Stimulated activated CD8-positive, alpha-beta memory T cell treated with anti-CD3 and anti-CD28 coated beads, Interleukin-15, amount 100 ng/mL, for 1 hour (primary cell): ENCODE data around the gene ADRA2A.

Source experiments
- DNase-seq: peaks from one replicate; pipeline ENCODE4 v3.0.0-alpha.2; 2020; ENCODE audit warnings: low read depth

The ADRA2A gene

DNA sequence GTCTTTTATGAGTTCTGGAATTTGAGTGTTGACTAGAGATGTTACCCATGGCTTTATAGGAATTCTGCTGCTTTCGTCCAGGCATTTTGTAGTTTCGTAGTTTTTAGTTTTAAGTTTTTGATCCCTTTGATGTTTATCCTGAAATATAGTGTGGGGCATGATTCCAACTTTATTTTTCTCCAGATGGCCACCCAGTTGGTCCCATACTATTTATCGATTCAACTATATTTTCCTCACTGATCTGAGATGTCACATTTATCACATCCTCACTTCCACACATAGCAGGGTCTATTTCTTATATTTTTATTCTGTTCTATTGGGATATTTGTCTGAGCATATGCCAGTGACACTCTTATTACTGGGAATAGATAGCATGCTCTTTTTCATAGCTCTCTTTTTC is 33.9 kb downstream of the ADRA2A start:
- DNase-seq: no peak

DNA sequence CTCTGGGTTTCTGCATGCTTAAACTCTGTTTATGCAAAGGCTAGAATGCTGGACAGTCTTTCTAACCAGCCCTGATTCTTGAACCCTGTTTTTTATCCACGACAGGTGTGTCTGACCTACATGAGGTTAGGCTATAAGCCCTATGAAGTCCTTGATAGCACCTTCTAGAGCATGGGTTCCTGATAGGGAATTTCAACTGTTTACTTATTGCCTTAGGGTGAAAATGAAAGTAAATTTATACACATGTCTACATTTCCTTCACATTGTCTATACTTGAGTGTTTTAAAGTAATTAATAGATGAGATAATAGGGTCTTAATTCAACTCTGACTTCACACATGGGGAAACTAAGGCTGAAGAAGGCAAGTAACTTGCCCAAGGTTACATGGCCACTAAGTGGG is 35.5 kb downstream of the ADRA2A start:
- DNase-seq: no peak

DNA sequence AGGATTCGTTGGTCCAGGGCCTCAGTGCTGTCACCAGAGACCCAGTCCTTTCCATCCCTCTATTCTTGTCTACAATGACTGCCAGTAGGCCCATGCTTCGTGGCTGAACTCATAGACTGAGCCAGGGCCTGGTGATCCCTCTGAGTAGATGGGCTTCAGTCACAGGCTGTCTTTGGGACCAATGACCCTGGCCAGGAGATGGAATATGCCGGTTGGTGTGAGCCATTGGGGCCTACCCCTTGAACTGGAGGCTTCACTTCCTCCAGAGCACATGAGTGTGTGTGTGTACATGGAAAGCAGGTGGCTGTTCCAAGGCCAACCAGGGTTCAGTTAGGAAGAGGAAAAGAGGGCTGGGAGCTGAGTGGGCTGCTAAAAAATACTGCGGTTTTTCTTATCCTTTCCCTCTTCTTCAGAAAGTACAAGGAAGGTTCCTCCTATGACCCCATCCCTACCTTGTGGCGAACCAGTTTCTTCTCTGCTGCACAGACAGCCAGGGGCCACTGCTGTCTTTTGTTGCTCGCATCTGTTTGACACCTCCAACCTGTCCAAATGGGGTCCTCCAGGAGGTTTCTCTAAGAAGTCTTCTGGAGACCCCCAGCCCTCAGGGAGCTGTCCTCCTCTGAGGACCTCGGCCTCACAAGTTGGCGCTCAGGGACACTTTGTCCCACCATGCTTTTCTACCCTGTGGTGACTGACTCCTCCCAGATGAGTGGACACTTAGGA is 36.6 kb downstream of the ADRA2A start:
- no peak for DNase-seq

DNA sequence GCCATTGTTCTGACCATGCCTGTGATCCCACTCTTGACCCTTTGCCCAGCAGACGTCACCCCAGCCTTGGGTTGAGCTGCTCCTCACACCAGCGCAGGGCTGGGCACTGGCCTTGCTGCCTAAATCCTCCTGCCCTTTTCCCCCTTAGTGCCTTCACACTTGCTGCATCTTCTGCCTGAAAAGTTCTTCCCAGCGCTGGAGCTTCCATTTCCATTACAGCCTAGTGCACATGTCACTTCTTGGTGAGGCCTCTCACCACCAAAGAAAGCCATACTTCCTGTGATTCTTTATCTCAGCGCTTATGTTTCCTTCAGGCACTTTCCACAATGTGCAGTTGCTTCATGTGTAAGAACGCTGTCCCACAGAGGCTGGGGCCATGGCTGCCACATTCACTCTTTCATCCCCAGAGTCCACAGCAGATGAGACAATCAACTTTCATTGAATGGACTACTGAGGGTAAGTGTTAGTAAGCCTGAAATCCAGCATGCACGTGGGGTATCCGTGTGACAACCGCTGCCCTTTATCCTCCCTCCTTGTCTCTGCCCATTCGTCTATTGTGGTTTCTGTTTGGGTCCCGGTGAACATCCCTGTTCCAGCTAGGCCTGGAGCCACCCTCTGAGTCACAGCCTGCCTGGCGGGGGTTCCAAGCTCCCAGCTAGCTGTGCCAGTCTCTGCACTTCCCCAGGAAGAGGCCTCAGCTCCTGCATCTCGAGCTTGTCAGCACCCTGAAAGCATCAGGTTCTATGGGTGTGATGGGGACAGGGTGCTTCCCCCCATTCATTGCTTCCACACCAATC is 37.3 kb downstream of the ADRA2A start:
- DNase-seq: no peak

DNA sequence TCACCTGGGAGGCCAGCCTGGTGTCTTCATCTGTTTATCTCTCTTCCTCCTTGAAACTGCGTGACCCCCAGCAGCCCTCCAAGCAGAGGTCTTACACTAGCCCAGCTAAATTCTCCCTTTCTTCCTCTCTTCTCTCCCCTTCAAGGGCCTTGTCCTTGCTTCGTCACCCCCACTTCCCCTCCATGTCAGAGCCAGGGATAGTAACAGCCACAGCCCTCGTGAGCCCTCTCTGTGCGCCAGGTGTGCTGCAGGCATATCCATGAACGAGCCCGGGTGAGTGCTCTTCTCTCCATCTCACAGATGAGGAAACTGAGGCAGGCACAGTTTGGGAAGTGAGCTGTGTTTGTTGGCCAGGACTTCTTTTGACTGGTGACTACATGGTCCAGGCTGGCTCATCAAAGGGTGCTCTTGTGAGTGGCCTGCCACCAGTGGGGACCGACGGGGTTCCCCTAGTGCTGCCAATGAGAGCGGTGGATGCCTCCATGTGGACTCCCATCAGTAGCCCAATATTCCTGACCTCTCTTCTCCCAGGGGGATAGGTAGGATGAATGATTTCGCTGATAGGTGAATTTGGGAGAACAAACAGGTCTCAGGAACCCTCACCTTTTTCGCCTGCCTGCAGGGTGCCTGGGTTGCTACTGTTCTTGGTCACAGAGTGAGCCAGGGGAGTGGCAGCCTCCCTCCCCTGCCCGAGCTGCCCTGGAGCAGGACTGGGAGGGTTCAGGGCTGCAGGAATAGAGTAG is 38.1 kb downstream of the ADRA2A start:
- no peak for DNase-seq

DNA sequence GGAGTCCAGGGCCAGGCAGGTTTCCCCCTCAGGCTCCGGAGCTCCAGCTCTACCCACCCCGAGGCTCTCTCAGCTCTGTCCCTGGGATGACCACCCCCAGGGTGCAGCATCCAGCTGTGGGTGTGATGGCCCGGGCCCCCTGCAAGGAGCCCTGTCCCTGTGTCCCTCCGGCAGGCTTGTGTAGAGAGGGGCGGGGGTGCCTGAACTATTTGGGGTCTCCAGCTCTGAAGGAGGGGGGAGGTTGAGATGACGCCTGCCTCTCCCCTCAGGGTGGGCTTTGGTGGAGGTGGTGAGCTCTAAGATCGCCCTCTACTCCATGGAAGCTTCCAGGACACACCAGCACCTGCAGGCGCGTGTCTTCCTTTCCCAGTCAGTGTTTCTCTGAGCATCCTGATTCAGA is 39.4 kb downstream of the ADRA2A start:
- DNase-seq: no peak

DNA sequence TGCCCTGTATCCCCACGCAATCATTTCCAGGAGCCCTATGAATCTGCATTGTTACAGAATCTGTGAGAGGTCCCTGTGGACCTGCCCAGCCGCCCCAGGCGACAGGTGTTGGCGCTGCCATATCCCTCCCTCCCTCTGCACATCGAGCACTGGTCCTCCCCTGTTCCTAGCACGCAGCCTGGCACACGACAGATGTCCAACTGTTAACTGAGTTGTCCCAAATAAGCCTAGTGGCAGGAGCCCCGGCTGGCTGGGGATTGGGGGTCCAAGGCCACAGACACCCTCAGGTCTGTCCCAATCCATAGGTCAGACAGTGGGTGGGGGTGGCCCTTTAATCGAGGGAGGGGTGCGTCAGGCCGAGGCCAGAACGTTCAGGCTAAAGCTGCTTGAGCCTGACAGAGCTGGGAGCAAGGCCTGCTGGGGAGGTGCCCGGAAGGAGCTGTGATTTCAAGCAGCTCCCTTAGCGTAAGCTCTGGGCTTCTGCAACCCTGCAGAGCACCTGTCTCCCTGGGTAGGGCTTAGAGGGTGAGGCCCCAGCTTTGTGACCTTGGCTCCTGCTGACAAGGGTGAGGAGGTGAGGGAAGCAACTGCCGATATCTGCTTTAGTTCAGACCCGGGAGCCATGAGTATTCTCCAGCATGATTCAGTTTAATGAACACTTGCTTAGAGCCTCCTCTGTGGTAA is 40.1 kb downstream of the ADRA2A start:
- DNase-seq: no peak

DNA sequence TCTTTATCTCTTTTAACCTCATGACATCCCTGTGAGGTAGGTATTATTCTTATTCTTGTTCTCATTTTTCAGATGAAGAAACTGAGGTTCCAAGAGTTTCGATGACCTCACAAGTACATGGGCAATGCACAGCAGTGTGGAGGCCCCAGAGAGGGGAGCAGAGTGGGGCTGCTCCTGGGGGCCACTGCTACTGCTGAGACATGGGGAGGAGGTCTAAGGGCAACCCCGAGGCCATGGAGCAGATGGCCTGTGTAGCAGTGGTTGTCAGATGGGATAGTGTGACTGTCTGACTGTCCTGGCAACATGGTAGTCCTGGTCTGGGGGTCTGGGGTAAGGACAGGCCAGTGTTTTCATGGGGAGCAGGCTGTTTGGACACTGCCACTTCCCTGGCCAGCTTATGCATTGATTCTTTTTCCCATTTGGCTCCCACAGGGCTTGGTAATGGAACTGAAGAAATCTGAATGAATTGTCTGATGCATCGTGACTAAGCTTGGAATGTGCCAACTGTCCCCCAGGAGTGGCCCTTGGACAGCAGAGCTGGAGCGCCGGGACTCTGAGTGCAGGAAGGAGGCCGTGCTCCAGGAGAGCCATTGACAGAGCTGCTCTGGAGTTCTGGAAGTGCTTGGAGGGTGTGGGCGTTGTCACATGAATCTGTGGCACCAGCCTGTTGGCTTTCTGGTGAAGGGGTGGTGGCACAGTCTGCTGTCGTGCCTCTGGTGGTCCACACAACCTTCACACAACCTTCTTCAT is 40.9 kb downstream of the ADRA2A start:
- no peak for DNase-seq

DNA sequence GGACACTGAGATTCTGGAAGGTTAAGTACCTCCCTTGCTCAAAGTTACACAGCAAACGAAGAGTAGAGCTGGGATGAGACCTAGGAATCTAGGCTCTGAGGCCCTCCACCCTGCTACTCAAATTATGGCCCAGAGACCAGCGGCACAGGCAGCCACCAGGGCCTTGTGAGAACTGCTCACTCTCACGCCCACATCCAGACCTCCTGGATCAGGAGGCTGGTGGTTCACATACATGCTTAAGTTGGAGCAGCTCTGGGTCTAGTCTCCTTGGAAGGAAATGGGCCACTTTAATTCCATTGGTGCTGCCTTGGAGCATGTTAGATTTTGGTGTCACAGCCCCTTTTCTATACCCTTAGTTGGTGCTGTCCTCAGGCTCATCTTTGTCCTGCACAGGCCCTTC is 41.9 kb downstream of the ADRA2A start:
- DNase-seq: no peak

DNA sequence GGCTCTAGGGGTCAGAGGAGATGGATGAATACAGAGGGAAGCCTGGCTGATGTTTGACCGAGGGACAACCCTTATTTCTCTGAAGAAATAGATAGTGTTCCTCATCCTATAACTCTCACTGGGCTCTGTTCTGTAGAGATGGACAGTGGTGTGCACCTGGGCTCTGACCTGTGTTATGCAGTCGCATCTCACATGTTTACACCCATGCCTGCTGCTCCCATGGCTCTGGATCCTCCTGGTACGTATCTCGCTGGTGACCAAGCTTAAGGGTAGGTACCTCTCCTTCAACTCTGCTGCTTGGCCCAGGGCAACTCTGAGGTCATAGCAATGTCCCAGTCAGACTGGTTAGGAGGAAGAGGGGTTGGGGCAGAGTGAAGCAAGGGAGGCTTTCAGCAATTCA is 42.8 kb downstream of the ADRA2A start:
- no peak for DNase-seq

DNA sequence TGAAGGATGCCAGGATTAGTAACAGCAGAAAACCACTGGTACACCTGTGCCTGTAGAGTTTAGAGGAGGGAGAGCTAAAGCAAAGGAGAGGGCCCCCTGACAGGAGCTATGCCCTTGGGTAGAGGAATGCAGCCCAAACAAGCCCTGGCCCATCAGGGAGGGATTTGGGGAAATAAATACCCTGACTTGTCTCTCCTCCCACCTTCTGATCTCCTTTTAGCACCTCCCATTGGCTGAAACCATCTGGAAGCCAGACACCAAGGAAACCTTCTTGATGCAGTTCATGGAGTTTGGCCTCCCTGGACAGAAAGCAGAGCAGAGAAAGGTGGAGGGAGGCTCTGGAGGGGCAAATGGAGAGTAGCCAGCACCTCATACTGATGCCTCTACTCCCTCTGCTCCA is 45.3 kb downstream of the ADRA2A start:
- DNase-seq: no peak

DNA sequence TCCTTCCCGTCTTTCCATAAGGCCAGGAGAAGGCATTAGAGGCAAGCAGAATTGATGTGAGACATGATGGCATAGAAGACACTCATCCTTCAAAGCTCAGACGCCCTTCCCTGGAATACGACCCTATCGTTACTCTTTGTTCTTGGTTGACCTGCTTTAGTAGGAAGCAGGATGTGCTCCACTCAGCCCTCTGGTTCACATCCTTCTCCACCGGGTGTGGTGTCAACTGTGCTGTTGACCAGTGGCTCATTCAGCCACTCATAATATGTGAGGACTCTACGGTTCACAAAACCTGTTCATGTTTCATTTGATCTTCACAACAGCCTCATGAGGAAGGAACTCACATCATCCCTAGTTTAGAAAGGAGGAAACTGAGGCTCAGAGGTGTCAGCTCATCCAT is 47.1 kb downstream of the ADRA2A start:
- no peak for DNase-seq

DNA sequence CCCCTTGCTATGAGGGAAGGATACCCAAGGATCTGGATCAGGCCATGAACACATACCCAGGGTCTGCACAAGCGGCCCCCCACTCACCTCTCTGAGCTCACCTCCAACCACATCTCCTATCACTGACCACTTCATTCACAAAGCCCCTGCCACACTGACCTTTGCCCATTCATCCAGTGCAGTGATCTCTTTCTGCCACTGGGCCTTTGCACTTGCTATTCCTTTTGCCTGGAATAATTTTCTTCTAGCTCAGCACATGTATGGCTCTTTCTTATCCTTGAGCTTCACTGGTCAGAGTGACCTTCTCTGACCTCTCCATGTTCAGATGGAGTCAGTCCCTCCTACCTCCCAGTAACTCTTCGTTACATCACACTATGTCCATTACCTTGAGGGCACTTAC is 48.3 kb downstream of the ADRA2A start:
- no peak for DNase-seq

DNA sequence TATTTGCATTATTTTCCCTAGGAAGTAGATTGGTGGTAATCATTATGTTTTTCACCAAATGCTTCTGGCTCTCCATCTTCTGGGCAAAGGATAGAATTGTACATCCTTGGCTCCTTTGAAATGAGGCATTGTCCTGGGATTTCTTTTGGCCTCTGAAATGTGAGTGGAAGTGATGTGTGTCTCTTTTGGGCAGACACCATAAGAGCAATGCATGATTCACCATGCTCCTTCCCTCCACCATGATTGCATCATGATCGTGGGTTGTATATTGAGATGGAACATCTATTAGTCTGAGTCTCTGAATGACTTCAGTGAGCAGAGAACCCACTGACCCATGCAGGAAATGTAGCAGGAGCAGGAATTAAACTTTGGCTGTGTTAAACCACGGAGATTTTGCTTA is 49.2 kb downstream of the ADRA2A start:
- DNase-seq: no peak

DNA sequence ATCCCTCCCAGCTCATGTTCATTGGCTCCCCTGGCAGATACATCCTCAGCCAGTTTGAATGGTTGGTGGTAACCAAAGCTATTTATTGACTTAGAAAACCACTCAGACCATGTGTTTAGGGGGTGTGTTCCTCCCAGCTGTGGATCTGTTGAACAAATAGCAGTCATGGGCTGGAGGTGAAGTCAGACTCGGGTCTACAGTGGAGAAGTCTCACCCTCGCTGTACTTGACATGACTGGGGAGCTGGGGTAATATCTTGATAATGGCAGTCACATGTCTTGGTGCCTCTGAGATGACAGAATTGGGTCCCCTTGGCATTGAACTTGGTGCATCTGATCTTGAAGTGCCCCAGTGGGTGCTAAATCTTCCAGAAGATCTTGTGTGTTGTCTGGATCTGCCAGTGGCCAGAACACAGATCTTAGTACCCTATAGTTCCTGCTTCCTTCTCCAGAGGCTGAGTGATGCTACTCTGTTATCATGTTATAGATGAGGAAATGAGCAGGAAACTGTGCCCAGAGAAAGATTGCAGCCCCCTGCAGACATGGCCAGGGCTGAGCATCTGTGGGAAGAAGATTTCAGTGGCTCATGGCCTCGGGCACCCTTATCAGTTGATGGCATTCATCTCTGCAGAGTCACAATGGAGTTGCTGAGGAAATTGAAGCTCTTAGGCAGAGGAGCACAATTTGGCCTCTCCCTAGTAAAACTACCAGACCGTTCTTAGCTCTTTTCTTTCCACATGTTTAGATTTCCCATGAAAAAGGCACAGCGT is 50.4 kb downstream of the ADRA2A start:
- DNase-seq: no peak

DNA sequence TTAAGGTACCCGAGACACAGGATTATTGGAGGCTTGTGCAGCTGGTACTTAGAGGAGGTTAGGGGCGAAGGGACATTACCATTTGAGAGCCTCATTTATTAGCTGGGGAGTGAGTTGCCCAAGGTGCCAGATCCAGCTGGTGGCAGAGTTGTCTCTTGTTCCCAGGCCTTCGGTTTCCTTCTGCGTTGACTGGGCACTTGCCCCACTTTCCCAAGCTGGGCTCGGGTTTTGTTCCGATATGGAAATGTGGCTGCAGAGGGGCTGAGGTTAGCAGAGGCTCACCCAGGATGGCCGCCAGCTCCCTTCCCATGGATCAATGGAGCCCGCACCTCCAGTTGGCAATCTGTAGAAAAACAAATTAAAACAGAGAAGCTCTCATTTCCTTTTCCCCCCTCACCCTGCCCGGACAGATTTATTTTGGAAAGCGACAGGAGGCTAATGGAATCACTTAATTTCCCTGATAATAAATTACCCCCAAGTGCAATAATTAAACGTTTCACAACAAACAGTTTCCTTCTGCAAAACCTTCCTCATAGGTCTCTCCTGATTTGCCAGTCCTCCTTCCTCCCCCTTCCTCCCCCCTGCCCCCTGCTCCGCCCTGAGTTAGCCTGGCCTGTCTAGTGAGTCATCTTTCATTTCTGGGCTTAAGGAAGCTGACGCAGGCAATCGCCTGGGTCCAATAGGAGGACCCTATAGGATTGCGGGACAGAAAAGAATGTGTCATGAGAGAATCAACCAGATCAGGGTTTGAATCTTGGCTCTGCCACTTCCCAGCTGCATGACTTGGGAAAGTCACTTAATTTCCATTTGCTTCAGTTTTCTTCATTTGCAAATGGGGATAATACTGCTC is 51.7 kb downstream of the ADRA2A start:
- no peak for DNase-seq

DNA sequence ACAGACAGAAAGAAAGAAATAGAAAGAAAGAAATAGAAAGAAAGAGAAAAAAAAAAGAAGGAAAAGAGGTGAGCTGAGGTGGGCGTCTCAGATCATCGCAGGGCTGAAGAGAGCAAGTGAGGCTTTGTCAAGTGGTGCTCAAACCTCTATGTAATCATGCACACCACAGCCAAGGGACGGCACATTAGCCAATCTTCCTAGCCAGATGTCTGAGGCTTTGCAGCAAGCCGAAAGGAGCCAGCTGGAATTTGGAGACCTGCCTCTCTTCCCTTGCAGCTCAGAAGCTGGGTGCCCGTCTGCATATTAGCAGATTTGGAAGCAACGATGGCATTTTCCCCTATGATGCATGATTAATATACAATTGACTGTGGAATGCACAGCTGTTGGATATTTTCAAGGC is 52.5 kb downstream of the ADRA2A start:
- no peak for DNase-seq

DNA sequence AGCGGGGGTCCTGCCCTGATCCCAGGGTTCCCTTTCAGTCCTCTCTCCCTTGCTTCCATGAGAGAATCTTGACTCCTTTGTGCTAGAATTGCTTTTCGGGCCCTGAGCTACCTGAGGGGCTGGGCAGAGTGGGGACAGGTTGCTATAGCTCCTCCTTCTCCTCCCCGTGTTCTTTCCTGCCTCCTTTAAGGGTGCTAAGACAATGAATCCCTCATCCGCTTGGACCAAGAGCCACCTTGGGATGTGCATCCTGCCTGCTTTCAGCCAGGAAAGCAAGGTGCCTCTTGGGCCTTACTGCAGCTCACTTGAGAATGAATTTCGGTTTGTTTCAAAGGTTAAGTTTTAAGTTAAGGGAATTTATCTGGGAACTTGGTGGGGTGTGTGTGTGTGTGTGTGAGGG is 53.6 kb downstream of the ADRA2A start:
- DNase-seq: no peak
